ENCODE measurements around the gene GPR62.
"Not testable (repeated sequence)": the region's sequence is repeated elsewhere in the genome, so short reads cannot be mapped to it uniquely, and the experiment has no call there.

Gene GPR62, protein sequence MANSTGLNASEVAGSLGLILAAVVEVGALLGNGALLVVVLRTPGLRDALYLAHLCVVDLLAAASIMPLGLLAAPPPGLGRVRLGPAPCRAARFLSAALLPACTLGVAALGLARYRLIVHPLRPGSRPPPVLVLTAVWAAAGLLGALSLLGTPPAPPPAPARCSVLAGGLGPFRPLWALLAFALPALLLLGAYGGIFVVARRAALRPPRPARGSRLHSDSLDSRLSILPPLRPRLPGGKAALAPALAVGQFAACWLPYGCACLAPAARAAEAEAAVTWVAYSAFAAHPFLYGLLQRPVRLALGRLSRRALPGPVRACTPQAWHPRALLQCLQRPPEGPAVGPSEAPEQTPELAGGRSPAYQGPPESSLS

DNA sequence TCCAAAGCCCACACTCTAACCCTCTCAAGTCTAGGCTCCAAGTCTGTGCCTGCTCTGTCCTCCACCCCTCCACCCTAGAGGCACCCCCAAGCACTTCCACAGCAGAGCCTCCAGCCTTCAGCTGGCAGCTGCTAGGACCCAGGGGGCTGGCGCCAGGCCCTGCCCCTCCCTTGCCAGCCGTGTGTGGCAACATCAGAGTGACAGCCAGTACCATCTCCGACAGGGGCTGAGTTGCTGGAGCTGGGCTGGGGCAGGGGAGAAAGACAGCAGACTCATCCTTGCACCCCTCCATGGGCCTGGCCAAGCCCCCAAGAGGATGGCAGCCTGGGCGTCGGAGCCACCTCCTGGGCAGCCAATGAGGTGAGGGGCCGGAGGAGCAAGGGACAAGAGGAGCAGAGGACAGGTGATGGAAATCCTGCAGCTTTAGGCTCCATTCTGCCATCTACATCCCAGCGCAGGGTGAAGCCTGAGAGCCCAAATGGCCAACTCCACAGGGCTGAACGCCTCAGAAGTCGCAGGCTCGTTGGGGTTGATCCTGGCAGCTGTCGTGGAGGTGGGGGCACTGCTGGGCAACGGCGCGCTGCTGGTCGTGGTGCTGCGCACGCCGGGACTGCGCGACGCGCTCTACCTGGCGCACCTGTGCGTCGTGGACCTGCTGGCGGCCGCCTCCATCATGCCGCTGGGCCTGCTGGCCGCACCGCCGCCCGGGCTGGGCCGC, at the start of gene GPR62:
TSS of gene GPR62 (plus strand) at position 207 of the 718 bp plus-strand sequence. CDS start at position 479, 272 bp downstream.
- H3K4me3 ChIP-seq (ENCODE audit: low read depth, low read length), result no peak within 1 kb of the TSS

GRCh38 chr3:51908026-51908425, 47.2 kb upstream of the GPR62 start:
- no peak for TF ChIP-seq CTCF (IDR thresholded peaks at IDR 0.05; ENCODE audit: low read depth, low read length)
- no peak overlapping the region for H3K4me3 ChIP-seq (ENCODE audit: low read depth, low read length)

More for the DNA sequence above, at the start of gene GPR62:
- no peak for TF ChIP-seq CTCF (IDR thresholded peaks at IDR 0.05; ENCODE audit: low read depth, low read length)

- no peak for TF ChIP-seq CTCF (IDR thresholded peaks at IDR 0.05; ENCODE audit: low read depth, low read length)
Observed at GRCh38 chr3:51916418-51916817, 38.8 kb upstream of the GPR62 start.

GRCh38 chr3:51921081-51921578, 34.1 kb upstream of the GPR62 start:
- no peak overlapping the region for H3K4me3 ChIP-seq (ENCODE audit: low read depth, low read length)
- no peak for TF ChIP-seq CTCF (IDR thresholded peaks at IDR 0.05; ENCODE audit: low read depth, low read length)

More at GRCh38 chr3:51916418-51916817, 38.8 kb upstream of the GPR62 start:
- no peak overlapping the region for H3K4me3 ChIP-seq (ENCODE audit: low read depth, low read length)

GRCh38 chr3:51927061-51927977, 27.9 kb upstream of the GPR62 start:
- no peak for TF ChIP-seq CTCF (IDR thresholded peaks at IDR 0.05; ENCODE audit: low read depth, low read length)
- no peak overlapping the region for H3K4me3 ChIP-seq (ENCODE audit: low read depth, low read length)

- no peak for TF ChIP-seq CTCF (IDR thresholded peaks at IDR 0.05; ENCODE audit: low read depth, low read length)
- no peak overlapping the region for H3K4me3 ChIP-seq (ENCODE audit: low read depth, low read length)
Observed at GRCh38 chr3:51928438-51928837, 26.7 kb upstream of the GPR62 start.

GRCh38 chr3:51928981-51929380, 26.2 kb upstream of the GPR62 start:
- H3K4me3 ChIP-seq (ENCODE audit: low read depth, low read length), result not testable (repeated sequence)
